Fibroblast of the aortic adventitia (primary cell): ENCODE measurements around the gene MBTPS1. TPM values are rescaled to one million over a fixed set of nuclear protein-coding genes. Genes with fewer than 3 reads are reported as not detected.

Experiments
- DNase-seq: peaks from one replicate; pipeline ENCODE4 v3.0.0-alpha.2; 2010; ENCODE audit warnings: low read depth
- H3K4me3 ChIP-seq: 2 replicates; pipeline ENCODE4 v1.5.1; 2011; ENCODE audit warnings: low read depth, mild to moderate bottlenecking, control low read depth, low read length, moderate library complexity
- total RNA-seq: library from RNA; depleted of rRNA; stranded (reverse); fragments of >200 nt; gene quantifications from 2 replicates; pipeline ENCODE4 v1.2.3, GENCODE V29; 2012; ENCODE audit warnings: low replicate concordance
- TF ChIP-seq, protein P1 (sequence below): IDR thresholded peaks from 2 replicates; pipeline ENCODE4 v1.5.1; 2011; ENCODE audit warnings: mild to moderate bottlenecking, low read length, control low read depth, inconsistent platforms; ENCODE audit not compliant: insufficient read depth

The MBTPS1 gene
- total RNA-seq, 1 donor: 89.0 TPM

DNA sequence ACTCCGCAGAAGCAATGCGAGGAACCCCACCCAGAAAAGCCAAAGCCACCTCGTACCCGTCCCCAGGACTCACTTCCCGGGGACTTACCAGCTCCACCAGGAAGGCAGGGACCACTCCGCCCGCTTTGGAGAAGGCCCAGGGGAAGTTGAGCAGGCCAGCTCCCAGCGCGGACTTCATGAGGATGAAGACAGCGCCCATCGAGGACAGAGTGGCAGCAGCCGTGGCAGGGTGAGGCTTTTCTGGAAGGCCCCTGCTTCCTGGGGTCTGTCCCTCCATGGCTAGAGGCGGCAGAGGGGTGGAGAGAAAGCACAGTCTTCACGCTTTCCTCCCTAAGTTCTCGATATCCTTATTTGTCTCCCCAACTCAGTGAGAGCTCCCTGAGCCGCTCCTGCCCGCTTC lies 74.9 kb downstream of the MBTPS1 start:
- DNase-seq: no peak
- H3K4me3 ChIP-seq: no peak overlapping the region
- TF ChIP-seq, protein P1, sequence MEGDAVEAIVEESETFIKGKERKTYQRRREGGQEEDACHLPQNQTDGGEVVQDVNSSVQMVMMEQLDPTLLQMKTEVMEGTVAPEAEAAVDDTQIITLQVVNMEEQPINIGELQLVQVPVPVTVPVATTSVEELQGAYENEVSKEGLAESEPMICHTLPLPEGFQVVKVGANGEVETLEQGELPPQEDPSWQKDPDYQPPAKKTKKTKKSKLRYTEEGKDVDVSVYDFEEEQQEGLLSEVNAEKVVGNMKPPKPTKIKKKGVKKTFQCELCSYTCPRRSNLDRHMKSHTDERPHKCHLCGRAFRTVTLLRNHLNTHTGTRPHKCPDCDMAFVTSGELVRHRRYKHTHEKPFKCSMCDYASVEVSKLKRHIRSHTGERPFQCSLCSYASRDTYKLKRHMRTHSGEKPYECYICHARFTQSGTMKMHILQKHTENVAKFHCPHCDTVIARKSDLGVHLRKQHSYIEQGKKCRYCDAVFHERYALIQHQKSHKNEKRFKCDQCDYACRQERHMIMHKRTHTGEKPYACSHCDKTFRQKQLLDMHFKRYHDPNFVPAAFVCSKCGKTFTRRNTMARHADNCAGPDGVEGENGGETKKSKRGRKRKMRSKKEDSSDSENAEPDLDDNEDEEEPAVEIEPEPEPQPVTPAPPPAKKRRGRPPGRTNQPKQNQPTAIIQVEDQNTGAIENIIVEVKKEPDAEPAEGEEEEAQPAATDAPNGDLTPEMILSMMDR: no peak

- no peak for DNase-seq
- H3K4me3 ChIP-seq: no peak overlapping the region
- TF ChIP-seq, protein P1: no peak
Measured at GRCh38 chr16:84040823-84041820, 75.6 kb downstream of the MBTPS1 start.

- no peak for DNase-seq
- TF ChIP-seq, protein P1: no peak
- no peak overlapping the region for H3K4me3 ChIP-seq
Measured at GRCh38 chr16:84040226-84040822, 76.4 kb downstream of the MBTPS1 start.

DNA sequence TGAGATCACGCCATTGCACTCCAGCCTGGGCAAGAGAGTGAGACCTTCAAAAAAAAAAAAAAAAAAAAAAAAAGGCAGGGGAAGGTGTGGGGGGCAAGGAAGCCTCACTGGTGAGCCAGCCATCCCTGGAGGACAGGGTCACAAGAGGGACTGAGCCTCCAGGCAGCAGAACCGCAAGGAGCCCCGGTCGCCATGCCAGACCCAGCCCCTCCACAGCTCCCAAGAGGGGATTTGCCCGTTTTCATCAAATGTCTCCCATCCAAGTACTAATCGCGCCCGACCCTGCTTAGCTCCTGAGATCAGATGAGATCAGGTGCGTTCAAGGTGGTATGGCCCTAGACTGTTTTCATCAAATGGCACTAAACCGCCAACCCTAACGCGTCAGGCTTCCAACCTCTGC lies 77.0 kb downstream of the MBTPS1 start:
- no peak overlapping the region for H3K4me3 ChIP-seq
- TF ChIP-seq, protein P1: no peak
- DNase-seq: no peak

DNA sequence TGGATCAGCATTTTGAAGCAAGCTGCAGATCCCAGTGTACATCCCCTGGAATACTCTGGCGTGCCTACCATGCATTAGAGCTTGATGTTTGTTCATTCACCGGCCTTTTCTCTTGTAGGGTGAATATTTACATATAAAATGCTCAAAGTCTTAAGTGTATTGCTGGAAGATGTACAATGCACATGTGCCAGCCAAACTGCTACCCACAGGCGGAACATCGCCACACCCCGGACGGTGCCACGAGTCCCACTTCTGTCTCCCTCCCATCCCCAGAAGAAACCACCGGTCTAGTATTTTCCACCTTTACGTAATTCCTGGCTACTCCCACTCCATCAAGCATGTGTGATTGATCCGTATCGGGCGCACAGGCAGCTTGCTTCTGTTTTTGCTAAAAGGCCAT lies 78.3 kb downstream of the MBTPS1 start:
- DNase-seq: no peak
- TF ChIP-seq, protein P1: no peak
- H3K4me3 ChIP-seq: no peak overlapping the region

GRCh38 chr16:84036982-84037425 lies 79.7 kb downstream of the MBTPS1 start:
- H3K4me3 ChIP-seq: no peak overlapping the region
- no peak for DNase-seq
- TF ChIP-seq, protein P1: no peak
